HepG2 (cell line): Measurements from ENCODE around the gene GRK4. TPM values are rescaled to one million over a fixed set of nuclear protein-coding genes. Genes with fewer than 3 reads are reported as not detected.

Source experiments
- ATAC-seq: fragments of 200-7000 bp; cut with Tn5 transposase; 3 replicates; pipeline ENCODE4 v1.9.1; 2020; ENCODE audit warnings: mild to moderate bottlenecking, moderate library complexity
- BruUV-seq: library from RNA; stranded (reverse); fragments of 400-500 nt; replicated peaks from 2 replicates; lab custom pipeline; 2021; lab: Mats Ljungman, UMichigan
- CTCF ChIA-PET: fragments of 300-600 bp; formaldehyde crosslinking; extraction: SDS; loops from one replicate; lab custom pipeline; 2021; ENCODE audit warnings: low total read pairs, inconsistent platforms, low intra/inter-chr PET ratio; lab: Yijun Ruan, JAX
- POLR2A ChIA-PET: fragments of 350-600 bp; sonication (Branson Sonifier 250); formaldehyde crosslinking; loops from one replicate; lab custom pipeline; 2020; ENCODE audit warnings: antibody characterized with exemption, inconsistent platforms; lab: Yijun Ruan, JAX
- DNase-seq: peaks from one replicate; pipeline ENCODE4 v3.0.0-alpha.2; 2015; ENCODE audit warnings: low spot score
- FAIRE-seq: peaks from 3 replicates; lab custom pipeline; 2011; peaks lifted over from hg19 to GRCh38; lab: Jason Lieb, UNC
- H2AFZ ChIP-seq: one replicate; pipeline ENCODE4 v1.6.1; 2011; ENCODE audit warnings: low read length, inconsistent platforms
- H3K27ac ChIP-seq: fragments of 300-600 bp; 3 replicates; pipeline ENCODE4 v1.8.0; 2011; ENCODE audit warnings: mixed run types, mild to moderate bottlenecking, mixed read lengths, low read length, inconsistent platforms; ENCODE audit not compliant: insufficient read depth; ENCODE audit errors: extremely low read length
- H3K27me3 ChIP-seq, 2 experiments: fragments of 200-600 bp in 1 of 2; 2 replicates in 1 of 2; 3 replicates in 1 of 2; pipeline versions ENCODE4 v1.6.0 to v1.8.0; 2011; ENCODE audit warnings: low read length in 2 of 2, mild to moderate bottlenecking in 2 of 2, moderate library complexity in 2 of 2, inconsistent platforms in 1 of 2; ENCODE audit not compliant: insufficient read depth in 2 of 2, control insufficient read depth in 1 of 2
- H3K36me3 ChIP-seq, 2 experiments: fragments of 200-600 bp in 1 of 2; replicated peaks in 1 of 2; 2 replicates in 1 of 2; 3 replicates in 1 of 2; pipeline versions ENCODE4 v1.5.1 to v1.8.0; 2011; ENCODE audit warnings: low read length in 2 of 2, inconsistent platforms in 1 of 2; ENCODE audit not compliant: insufficient read depth in 2 of 2, control insufficient read depth in 1 of 2
- H3K4me1 ChIP-seq: 2 replicates; pipeline ENCODE4 v1.5.1; 2012; ENCODE audit warnings: low read length, inconsistent platforms; ENCODE audit not compliant: insufficient read depth
- H3K4me2 ChIP-seq: 2 replicates; pipeline ENCODE4 v1.6.0; 2011; ENCODE audit warnings: low read depth, low read length, inconsistent platforms
- H3K4me3 ChIP-seq, 3 experiments: fragments of 200-600 bp in 1 of 3; sonication (generic), shearing (Covaris generic) in 1 of 3; replicated peaks in 1 of 3; 2 replicates each; pipeline ENCODE4 v1.5.1; 2011 to 2016; ENCODE audit warnings: low read length in 3 of 3, inconsistent platforms in 2 of 3, low read depth in 2 of 3, mild to moderate bottlenecking in 2 of 3, control low read depth in 1 of 3, mixed read lengths in 1 of 3; ENCODE audit not compliant: insufficient read depth in 1 of 3
- H3K79me2 ChIP-seq: one replicate; pipeline ENCODE4 v1.6.1; 2011; ENCODE audit warnings: low read length, inconsistent platforms; ENCODE audit not compliant: insufficient read depth
- H3K9ac ChIP-seq: 2 replicates; pipeline ENCODE4 v1.6.0; 2011; ENCODE audit warnings: mild to moderate bottlenecking, low read depth, low read length, inconsistent platforms; ENCODE audit not compliant: insufficient read depth
- H3K9me3 ChIP-seq: 2 replicates; pipeline ENCODE4 v1.5.1; 2012; ENCODE audit warnings: mild to moderate bottlenecking, low read length
- H4K20me1 ChIP-seq: 2 replicates; pipeline ENCODE4 v1.6.0; 2011; ENCODE audit warnings: inconsistent platforms, mild to moderate bottlenecking, low read length, moderate library complexity; ENCODE audit not compliant: insufficient read depth
- HOXD1 ChIP-seq: sonication (generic); formaldehyde crosslinking; IDR thresholded peaks from 2 replicates; pipeline ENCODE4 v1.5.0; 2020; ENCODE audit warnings: missing genetic modification reagents
- MTF1 ChIP-seq: sonication (generic); formaldehyde crosslinking; IDR thresholded peaks from 2 replicates; pipeline ENCODE4 v1.5.0; 2020; ENCODE audit warnings: missing genetic modification reagents
- TBX3 ChIP-seq: fragments of 450-650 bp; IDR thresholded peaks from 2 replicates; pipeline ENCODE4 v1.6.1; 2017; ENCODE audit warnings: antibody characterized with exemption, mild to moderate bottlenecking, inconsistent platforms, borderline replicate concordance
- ZNF737 ChIP-seq: sonication (generic); formaldehyde crosslinking; IDR thresholded peaks from 2 replicates; pipeline ENCODE4 v1.5.0; 2020; ENCODE audit warnings: missing genetic modification reagents, mild to moderate bottlenecking, borderline replicate concordance
- ZNF746 ChIP-seq: sonication (generic); formaldehyde crosslinking; IDR thresholded peaks from 2 replicates; pipeline ENCODE4 v1.8.0; 2022; ENCODE audit warnings: mild to moderate bottlenecking, missing genetic modification reagents
- ZNF749 ChIP-seq: sonication (generic); formaldehyde crosslinking; IDR thresholded peaks from 2 replicates; pipeline ENCODE4 v1.8.0; 2022; ENCODE audit warnings: mild to moderate bottlenecking, missing genetic modification reagents, moderate library complexity, borderline replicate concordance
- WGBS: methylation state at CpG from one replicate; pipeline ENCODE4 v1.1.6; 2017; ENCODE audit warnings: low lambda C conversion rate; 5-methylcytosine and 5-hydroxymethylcytosine counted together
- in situ Hi-C: cut with HindIII; loops from 2 replicates; pipeline ENCODE4 v1.10.0; 2017; ENCODE audit warnings: low pct_unique_long_range_greater_than_20kb; ENCODE audit not compliant: extremely low pct_ligation_motif_present
- intact Hi-C: fragments of 100-400 bp; cut with micrococcal nuclease; formaldehyde crosslinking; loops from one replicate; pipeline ENCODE4 v1.10.0; 2022; ENCODE audit not compliant: unreplicated experiment
- polyA plus RNA-seq, 8 experiments: library from polyadenylated mRNA; depleted of rRNA in 3 of 8; stranded (reverse) in 7 of 8; unstranded in 1 of 8; fragments of >200 nt; fragmentation: Illumina TruSeq in 4 of 8; extraction: Trizol in 4 of 8; gene quantifications; 2 replicates each; pipeline versions ENCODE4 v1.2.1 to v1.2.3, GENCODE V29; 2011 to 2016; ENCODE audit warnings: low read depth in 4 of 8, missing spikeins in 1 of 8, mixed read lengths in 1 of 8; ENCODE audit not compliant: insufficient read depth in 1 of 8
- total RNA-seq, 5 experiments: library from RNA; depleted of rRNA; stranded (reverse); fragments of >200 nt; fragmentation: Illumina TruSeq; extraction: Trizol; gene quantifications; 2 replicates each; pipeline ENCODE4 v1.2.3, GENCODE V29; 2016; ENCODE audit warnings: low read depth in 1 of 5
- TF ChIP-seq, protein P1 (sequence below): sonication (generic); formaldehyde crosslinking; IDR thresholded peaks from 2 replicates; pipeline ENCODE4 v1.4.0; 2020; ENCODE audit warnings: mild to moderate bottlenecking, missing genetic modification reagents, borderline replicate concordance
- TF ChIP-seq, protein P2 (sequence below): sonication (generic); formaldehyde crosslinking; IDR thresholded peaks from 2 replicates; pipeline ENCODE4 v1.5.0; 2020; ENCODE audit warnings: missing genetic modification reagents
- TF ChIP-seq, protein P3 (sequence below): sonication (generic); formaldehyde crosslinking; IDR thresholded peaks from 2 replicates; pipeline ENCODE4 v1.4.0; 2020; ENCODE audit warnings: mild to moderate bottlenecking, missing genetic modification reagents

GRK4 gene
- total and polyA plus RNA-seq, 2 of the 13 experiments (the other 11 are each of a cell fraction or from before 2014, with no cell fraction given), result 1.8 to 2.0 TPM

DNA sequence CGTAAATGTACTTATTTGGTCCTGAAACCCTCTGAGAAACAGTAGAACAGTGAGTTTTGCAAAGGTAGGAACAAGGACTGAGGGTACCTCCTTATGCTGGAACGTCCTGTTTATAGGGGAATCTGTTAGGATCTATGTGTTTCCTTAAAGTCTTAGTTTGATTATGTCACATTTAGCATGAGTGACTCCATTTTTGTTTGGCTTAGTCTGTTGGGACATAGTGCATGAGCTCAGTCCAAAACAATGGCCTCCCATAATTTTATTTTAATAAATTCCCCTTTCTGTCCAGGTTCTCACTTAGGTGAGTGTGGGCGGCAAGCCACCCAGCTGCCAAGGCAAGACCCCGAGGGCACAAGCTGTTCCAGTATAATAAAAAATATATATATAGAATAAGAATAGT is 83.3 kb downstream of the GRK4 start:
- no peak overlapping the region for H3K4me2 ChIP-seq
- no TSS peak for BruUV-seq
- ChIA-PET POLR2A (no interaction called here), CTCF (interaction anchor here (0.8 to 1.0 kb wide), 2 partner anchors 90 to 92 kb away, joined by 3 to 4 read pairs; no protein-coding TSS in a partner anchor)
- FAIRE-seq, result no peak
- H3K9me3 ChIP-seq, result no peaks in the 10 kb centered on the region
- H3K27ac ChIP-seq, result no peak overlapping the region
- no peaks in the 10 kb centered on the region for H4K20me1 ChIP-seq
- no peak overlapping the region for H2AFZ ChIP-seq
- H3K9ac ChIP-seq, result no peak overlapping the region
- no peak for TF ChIP-seq ZNF737 (CRISPR knock-in tag)
- TF ChIP-seq ZNF749, result no peak
- TF ChIP-seq HOXD1 (CRISPR knock-in tag), result no peak
- TF ChIP-seq, protein P1, sequence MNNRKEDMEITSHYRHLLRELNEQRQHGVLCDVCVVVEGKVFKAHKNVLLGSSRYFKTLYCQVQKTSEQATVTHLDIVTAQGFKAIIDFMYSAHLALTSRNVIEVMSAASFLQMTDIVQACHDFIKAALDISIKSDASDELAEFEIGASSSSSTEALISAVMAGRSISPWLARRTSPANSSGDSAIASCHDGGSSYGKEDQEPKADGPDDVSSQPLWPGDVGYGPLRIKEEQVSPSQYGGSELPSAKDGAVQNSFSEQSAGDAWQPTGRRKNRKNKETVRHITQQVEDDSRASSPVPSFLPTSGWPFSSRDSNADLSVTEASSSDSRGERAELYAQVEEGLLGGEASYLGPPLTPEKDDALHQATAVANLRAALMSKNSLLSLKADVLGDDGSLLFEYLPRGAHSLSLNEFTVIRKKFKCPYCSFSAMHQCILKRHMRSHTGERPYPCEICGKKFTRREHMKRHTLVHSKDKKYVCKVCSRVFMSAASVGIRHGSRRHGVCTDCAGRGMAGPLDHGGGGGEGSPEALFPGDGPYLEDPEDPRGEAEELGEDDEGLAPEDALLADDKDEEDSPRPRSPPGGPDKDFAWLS, result no peak
- TF ChIP-seq, protein P2, sequence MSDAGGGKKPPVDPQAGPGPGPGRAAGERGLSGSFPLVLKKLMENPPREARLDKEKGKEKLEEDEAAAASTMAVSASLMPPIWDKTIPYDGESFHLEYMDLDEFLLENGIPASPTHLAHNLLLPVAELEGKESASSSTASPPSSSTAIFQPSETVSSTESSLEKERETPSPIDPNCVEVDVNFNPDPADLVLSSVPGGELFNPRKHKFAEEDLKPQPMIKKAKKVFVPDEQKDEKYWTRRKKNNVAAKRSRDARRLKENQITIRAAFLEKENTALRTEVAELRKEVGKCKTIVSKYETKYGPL, result no peak
- no peak for TF ChIP-seq MTF1
- TF ChIP-seq ZNF746, result no peak
- TF ChIP-seq, protein P3, sequence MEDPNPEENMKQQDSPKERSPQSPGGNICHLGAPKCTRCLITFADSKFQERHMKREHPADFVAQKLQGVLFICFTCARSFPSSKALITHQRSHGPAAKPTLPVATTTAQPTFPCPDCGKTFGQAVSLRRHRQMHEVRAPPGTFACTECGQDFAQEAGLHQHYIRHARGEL (CRISPR knock-in tag), result no peak
- TF ChIP-seq TBX3, result no peak
- no peaks in the 10 kb centered on the region for H3K36me3 ChIP-seq
- in situ Hi-C loops (no loop called here), intact Hi-C loops (no loop called here)
- ATAC-seq, result no peak
- WGBS, result 80% methylated on average over 4 of the region's 4 CpGs
- H3K4me1 ChIP-seq, result peaks cover 41% of the 10 kb centered on the region
- H3K79me2 ChIP-seq, result no peaks in the 10 kb centered on the region
- no peak for DNase-seq
- H3K4me3 ChIP-seq, result no peak overlapping the region
- peaks cover 0 to 8% of the 10 kb centered on the region in 2 experiments; a peak in 1 of 5 replicates for H3K27me3 ChIP-seq
